Epithelial cell of esophagus (primary cell): ENCODE measurements around the gene HLA-DOB.

Source experiments
- DNase-seq: peaks from one replicate; pipeline ENCODE4 v3.0.0; 2010; ENCODE audit warnings: low read depth
- H3K4me3 ChIP-seq: 2 replicates; pipeline ENCODE4 v1.5.1; 2011; ENCODE audit warnings: mild to moderate bottlenecking, low read length, control low read depth
- CTCF ChIP-seq: IDR thresholded peaks from 2 replicates; pipeline ENCODE4 v1.5.1; 2011; ENCODE audit warnings: low read depth, mild to moderate bottlenecking, low read length, control low read depth, inconsistent platforms; ENCODE audit not compliant: insufficient read depth; ENCODE audit errors: missing control alignments

HLA-DOB gene

GRCh38 chr6:32775071-32775470, 41.7 kb downstream of the HLA-DOB start:
- TF ChIP-seq CTCF: no peak
- H3K4me3 ChIP-seq: no peak overlapping the region
- DNase-seq: no peak

GRCh38 chr6:32774426-32774825, 42.4 kb downstream of the HLA-DOB start:
- no peak overlapping the region for H3K4me3 ChIP-seq
- DNase-seq: peak; percentile 59
- no peak for TF ChIP-seq CTCF

- no peak for TF ChIP-seq CTCF
- no peak for DNase-seq
- H3K4me3 ChIP-seq: no peak overlapping the region
Observed at GRCh38 chr6:32772656-32773055, 44.1 kb downstream of the HLA-DOB start.

- H3K4me3 ChIP-seq: no peak overlapping the region
- no peak for TF ChIP-seq CTCF
- no peak for DNase-seq
Observed at GRCh38 chr6:32764048-32764447, 52.8 kb downstream of the HLA-DOB start.

- no peak within 1 kb of the TSS for H3K4me3 ChIP-seq
- DNase-seq: no peak
- TF ChIP-seq CTCF: no peak
Observed at GRCh38 chr6:32763421-32763820, 53.4 kb downstream of the HLA-DOB start, which contains the start of gene HLA-DQB2. TSS of gene HLA-DQB2 (minus strand) at chr6:32763532. CDS start at chr6:32763470, 62 bp downstream.
